OCI-LY1 (cell line): Measurements from ENCODE around the gene BIRC5.

Source experiments
- CTCF ChIP-seq: fragments of 200-600 bp; sonication (generic), shearing (Covaris generic); IDR thresholded peaks from 2 replicates; pipeline ENCODE4 v1.5.1; 2017; ENCODE audit warnings: mild to moderate bottlenecking, antibody characterized with exemption, low read length, moderate library complexity, mixed read lengths
- EZH2 ChIP-seq: fragments of 200-600 bp; sonication (generic), shearing (Covaris generic); IDR thresholded peaks from 2 replicates; pipeline ENCODE4 v1.8.0; 2017; ENCODE audit warnings: borderline replicate concordance, mixed run types, mild to moderate bottlenecking, antibody characterized with exemption, low read length, moderate library complexity, mixed read lengths

GRCh38 chr17:78266771-78267170 is 52.7 kb downstream of the BIRC5 start:
- TF ChIP-seq CTCF (no peak), EZH2 (no peak)
